ENCODE results near the gene MAP2. TPM values are rescaled to one million over a fixed set of nuclear protein-coding genes. Genes with fewer than 3 reads are reported as not detected.

Gene MAP2
- total RNA-seq, 1 donor from 2014 or later = not detected

DNA sequence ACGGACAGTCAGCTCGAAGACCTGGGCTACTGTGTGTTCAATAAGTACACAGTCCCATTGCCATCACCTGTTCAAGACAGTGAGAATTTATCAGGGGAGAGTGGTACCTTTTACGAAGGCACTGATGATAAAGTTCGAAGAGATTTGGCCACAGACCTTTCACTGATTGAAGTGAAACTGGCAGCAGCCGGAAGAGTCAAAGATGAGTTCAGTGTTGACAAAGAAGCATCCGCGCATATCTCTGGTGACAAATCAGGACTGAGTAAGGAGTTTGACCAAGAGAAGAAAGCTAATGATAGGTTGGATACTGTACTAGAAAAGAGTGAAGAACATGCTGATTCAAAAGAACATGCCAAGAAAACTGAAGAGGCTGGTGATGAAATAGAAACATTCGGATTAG, 270.9 kb downstream of the MAP2 start:
- Mint-ChIP-seq H3K9me3 (no peaks in the 10 kb centered on the region), H3K4me1 (no peaks in the 10 kb centered on the region), H3K27me3 (no peaks in the 10 kb centered on the region), H3K4me3 (no peak overlapping the region), H3K36me3 (ENCODE audit: low read depth) (no peaks in the 10 kb centered on the region), H3K27ac (no peak overlapping the region)
- DNase-seq = no peak
- intact Hi-C loops (cut with micrococcal nuclease) = no loop called here

DNA sequence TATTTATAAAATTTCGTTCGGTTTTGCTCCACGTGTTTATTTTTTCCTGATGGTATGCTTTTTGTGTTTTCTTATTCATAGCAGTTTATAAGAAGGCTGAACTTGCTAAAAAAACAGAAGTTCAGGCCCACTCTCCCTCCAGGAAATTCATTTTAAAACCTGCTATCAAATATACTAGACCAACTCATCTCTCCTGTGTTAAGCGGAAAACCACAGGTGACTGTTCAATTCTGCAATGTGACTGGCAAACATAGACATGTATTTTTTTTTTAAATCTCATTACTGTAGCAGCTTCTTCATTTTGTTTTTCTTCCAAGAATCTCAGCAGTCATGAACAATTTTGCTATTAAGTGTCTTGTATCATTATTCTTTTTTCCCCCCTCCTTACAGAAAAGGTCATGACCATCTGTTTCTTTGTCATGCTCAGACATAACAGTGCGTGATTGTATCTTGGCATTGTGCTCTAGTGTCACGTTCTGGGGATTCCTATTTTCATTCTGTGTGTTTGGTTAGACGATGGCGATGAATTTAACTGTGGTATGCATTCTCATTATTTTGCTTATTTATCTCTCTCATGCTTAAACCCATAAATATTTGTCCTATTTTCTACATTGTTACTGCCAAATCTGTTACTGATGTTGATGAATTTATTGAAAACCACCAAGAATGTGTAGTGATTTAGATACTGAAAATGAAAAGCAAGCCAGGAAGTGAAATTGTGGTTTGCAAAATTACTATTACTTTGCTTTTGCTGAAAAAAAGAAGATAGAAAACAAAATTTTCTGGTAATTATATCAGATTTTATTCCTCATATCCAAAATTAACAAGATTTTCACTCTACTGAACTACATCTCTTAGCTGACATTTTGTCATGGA, 273.2 kb downstream of the MAP2 start:
- intact Hi-C loops (cut with micrococcal nuclease) = no loop called here
- Mint-ChIP-seq H3K36me3 (ENCODE audit: low read depth) (no peaks in the 10 kb centered on the region), H3K27me3 (no peaks in the 10 kb centered on the region), H3K4me1 (no peaks in the 10 kb centered on the region), H3K4me3 (no peak overlapping the region), H3K9me3 (no peaks in the 10 kb centered on the region), H3K27ac (no peak overlapping the region)
- DNase-seq = no peak

DNA sequence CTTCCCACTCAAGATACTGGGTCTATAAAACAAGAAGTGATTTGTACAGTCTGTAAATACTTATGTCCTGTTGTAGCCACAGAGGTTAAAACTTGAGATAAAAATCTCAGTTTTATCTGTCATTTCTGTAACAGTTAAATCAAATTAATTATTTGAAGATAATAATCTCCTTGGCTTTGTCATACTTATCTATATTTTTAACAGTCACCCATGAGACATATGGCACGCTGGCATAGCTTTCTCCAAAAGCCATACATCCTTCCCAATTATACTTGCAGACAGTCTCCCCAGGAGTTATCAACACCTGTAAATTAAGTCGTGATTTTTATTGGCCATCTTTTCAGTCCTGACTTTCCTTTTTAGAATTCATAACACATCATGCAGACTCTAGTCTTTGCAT, 278.9 kb downstream of the MAP2 start:
- Mint-ChIP-seq H3K27me3 (no peaks in the 10 kb centered on the region), H3K27ac (no peak overlapping the region), H3K4me3 (no peak overlapping the region), H3K4me1 (no peaks in the 10 kb centered on the region), H3K36me3 (ENCODE audit: low read depth) (no peaks in the 10 kb centered on the region), H3K9me3 (no peaks in the 10 kb centered on the region)
- no peak for DNase-seq
- intact Hi-C loops (cut with micrococcal nuclease) = no loop called here

DNA sequence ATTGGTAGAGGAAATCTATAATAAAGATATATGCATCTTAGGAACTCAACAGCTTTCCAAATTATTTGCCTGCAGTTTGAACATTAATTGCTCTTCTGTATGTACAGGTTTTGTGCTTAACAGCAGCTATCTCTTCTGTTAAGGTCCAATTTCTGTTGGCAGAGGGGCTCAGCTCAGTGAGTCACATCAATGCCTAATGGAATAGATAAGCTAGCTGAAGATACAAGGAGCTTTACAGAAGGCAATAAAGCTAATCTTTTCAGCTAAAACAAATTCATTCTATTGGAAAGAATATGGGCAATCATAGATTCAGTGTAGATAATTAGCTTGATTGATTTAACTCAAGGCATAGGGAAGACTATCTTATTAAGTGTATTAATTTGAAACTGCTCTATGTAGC, 289.4 kb downstream of the MAP2 start:
- no peaks in the 10 kb centered on the region for H3K27me3 Mint-ChIP-seq
- H3K4me3 Mint-ChIP-seq = no peak overlapping the region
- intact Hi-C loops (cut with micrococcal nuclease) = no loop called here
- no peaks in the 10 kb centered on the region for H3K9me3 Mint-ChIP-seq
- H3K4me1 Mint-ChIP-seq = no peaks in the 10 kb centered on the region
- no peak overlapping the region for H3K27ac Mint-ChIP-seq
- DNase-seq = no peak
- no peaks in the 10 kb centered on the region for H3K36me3 Mint-ChIP-seq (ENCODE audit: low read depth)

DNA sequence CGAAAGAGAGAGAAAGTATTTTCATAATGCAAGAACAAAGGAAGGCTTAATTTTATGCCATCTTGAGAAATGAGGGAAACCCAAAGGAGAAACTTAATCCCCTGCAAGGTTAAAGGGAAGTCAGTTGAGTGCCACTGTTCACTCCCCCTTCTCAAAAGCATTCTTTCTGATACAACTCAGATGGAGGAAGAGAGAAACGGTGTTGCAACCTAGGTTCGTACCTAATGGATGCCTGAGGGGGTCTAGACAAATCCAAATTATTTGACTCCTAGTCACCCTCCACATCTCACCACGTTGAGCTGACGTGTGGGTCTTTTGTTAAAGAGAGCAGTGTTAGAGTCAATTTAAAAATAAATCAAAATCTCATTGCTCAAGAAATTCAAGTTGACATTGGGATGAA, 295.2 kb downstream of the MAP2 start:
- Mint-ChIP-seq H3K4me1 (no peaks in the 10 kb centered on the region), H3K4me3 (no peak overlapping the region), H3K27ac (no peak overlapping the region), H3K27me3 (no peaks in the 10 kb centered on the region), H3K36me3 (ENCODE audit: low read depth) (no peaks in the 10 kb centered on the region), H3K9me3 (no peaks in the 10 kb centered on the region)
- no peak for DNase-seq
- intact Hi-C loops (cut with micrococcal nuclease) = no loop called here

DNA sequence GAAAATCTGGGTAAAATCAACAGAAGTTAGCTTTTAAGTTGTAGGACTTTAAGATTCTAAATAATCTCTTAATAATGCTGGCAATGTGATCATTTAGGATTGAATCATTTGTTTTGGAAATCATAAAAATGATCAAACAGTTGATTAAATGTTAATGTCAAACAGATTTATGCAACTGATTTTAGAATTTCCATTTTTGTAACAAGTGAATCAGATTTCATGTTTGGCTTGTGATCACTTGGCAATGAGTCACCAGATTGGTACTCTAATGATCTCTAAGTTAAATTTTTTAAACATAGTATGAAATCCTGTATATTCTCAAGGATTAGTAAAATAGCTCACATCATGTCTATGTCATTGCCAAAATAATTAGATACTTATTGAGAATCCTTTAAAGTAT, 297.6 kb downstream of the MAP2 start:
- H3K36me3 Mint-ChIP-seq (ENCODE audit: low read depth) = no peaks in the 10 kb centered on the region
- no peaks in the 10 kb centered on the region for H3K4me1 Mint-ChIP-seq
- no peaks in the 10 kb centered on the region for H3K27me3 Mint-ChIP-seq
- DNase-seq = no peak
- H3K9me3 Mint-ChIP-seq = no peaks in the 10 kb centered on the region
- no peak overlapping the region for H3K4me3 Mint-ChIP-seq
- intact Hi-C loops (cut with micrococcal nuclease) = no loop called here
- H3K27ac Mint-ChIP-seq = no peak overlapping the region

DNA sequence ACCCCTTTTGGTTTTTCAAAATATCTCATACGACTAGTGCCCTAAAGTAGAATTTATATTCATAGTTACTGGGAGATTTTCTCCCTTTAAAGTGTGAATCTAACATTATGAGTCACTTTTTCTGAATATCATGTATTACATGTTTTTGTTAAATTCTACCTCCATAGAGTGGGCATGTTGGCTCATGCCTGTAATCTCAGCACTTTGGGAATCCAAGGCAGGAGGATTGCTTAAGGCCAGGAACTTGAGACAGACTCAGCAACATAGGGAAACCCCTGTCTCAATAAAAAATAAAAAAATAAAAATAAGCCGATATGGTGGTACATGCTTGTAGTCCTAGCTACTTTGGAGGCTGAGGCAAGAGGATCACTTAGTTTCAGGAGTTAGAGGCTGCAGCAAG, 302.5 kb downstream of the MAP2 start:
- Mint-ChIP-seq H3K36me3 (ENCODE audit: low read depth) (no peaks in the 10 kb centered on the region), H3K4me1 (no peaks in the 10 kb centered on the region), H3K27me3 (no peaks in the 10 kb centered on the region), H3K27ac (no peak overlapping the region), H3K4me3 (no peak overlapping the region), H3K9me3 (no peaks in the 10 kb centered on the region)
- DNase-seq = no peak
- intact Hi-C loops (cut with micrococcal nuclease) = no loop called here

DNA sequence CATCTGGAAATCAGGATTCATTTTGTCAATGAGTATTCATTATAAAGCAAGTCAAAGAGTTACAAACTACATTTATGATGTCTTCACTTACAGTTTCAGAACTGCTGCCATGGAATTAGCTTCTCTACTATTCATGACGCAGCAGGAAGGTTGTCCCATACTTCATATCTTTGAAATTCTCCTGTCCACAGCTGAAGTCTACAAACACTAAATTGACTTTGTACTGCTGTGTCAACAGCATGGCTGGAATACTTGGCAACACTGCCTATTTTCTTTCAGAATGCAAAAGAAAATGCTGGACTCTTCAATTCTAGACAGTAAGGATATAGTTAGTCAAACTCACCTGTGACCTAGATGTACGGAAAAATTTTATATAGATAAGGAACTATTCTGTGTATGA, 303.2 kb downstream of the MAP2 start:
- no peak for DNase-seq
- no peak overlapping the region for H3K27ac Mint-ChIP-seq
- intact Hi-C loops (cut with micrococcal nuclease) = no loop called here
- H3K9me3 Mint-ChIP-seq = no peaks in the 10 kb centered on the region
- no peak overlapping the region for H3K4me3 Mint-ChIP-seq
- no peaks in the 10 kb centered on the region for H3K27me3 Mint-ChIP-seq
- H3K36me3 Mint-ChIP-seq (ENCODE audit: low read depth) = no peaks in the 10 kb centered on the region
- no peaks in the 10 kb centered on the region for H3K4me1 Mint-ChIP-seq

DNA sequence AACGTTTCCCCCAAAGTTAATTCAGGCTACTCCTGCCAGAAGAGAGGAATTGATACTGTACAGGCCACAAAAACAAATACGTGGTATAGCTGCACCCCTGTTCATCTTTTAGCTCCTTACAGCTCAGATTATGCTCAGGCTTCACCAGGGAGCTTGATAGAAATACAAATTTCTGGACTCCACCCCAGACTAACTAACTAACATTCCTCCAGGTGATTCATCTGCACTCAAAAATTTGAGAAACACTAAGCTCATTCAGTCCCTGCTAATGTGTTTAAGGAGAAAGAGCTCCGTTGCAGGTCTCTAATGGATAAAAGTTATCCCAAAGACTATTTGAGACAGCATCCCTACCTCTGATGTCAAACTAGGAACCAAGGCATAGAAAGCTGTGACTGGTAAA, 311.0 kb downstream of the MAP2 start:
- no peak overlapping the region for H3K4me3 Mint-ChIP-seq
- H3K27me3 Mint-ChIP-seq = no peaks in the 10 kb centered on the region
- no peaks in the 10 kb centered on the region for H3K9me3 Mint-ChIP-seq
- intact Hi-C loops (cut with micrococcal nuclease) = no loop called here
- no peak overlapping the region for H3K27ac Mint-ChIP-seq
- H3K4me1 Mint-ChIP-seq = no peaks in the 10 kb centered on the region
- DNase-seq = no peak
- H3K36me3 Mint-ChIP-seq (ENCODE audit: low read depth) = no peaks in the 10 kb centered on the region

DNA sequence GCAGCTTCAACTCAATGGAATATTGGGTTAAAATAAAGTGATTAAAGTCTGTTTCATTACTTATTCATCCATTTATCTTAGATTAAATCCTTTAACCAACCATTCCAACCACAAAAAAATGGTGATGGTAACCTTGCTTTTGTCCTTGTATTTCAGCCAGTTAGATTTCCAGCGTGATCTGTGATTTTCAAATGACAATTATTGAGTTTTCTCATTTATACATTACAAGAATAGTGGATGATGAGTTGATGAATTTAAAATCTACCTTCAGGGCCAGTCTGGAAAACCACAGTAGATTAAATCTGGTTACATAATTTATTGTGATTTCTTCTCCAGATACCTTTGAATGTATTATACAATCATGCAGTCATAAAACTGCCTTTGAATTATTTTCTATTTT, 318.1 kb downstream of the MAP2 start:
- H3K27me3 Mint-ChIP-seq = no peaks in the 10 kb centered on the region
- H3K4me3 Mint-ChIP-seq = no peak overlapping the region
- no peak for DNase-seq
- intact Hi-C loops (cut with micrococcal nuclease) = no loop called here
- no peak overlapping the region for H3K27ac Mint-ChIP-seq
- H3K4me1 Mint-ChIP-seq = no peaks in the 10 kb centered on the region
- H3K36me3 Mint-ChIP-seq (ENCODE audit: low read depth) = no peaks in the 10 kb centered on the region
- no peaks in the 10 kb centered on the region for H3K9me3 Mint-ChIP-seq

DNA sequence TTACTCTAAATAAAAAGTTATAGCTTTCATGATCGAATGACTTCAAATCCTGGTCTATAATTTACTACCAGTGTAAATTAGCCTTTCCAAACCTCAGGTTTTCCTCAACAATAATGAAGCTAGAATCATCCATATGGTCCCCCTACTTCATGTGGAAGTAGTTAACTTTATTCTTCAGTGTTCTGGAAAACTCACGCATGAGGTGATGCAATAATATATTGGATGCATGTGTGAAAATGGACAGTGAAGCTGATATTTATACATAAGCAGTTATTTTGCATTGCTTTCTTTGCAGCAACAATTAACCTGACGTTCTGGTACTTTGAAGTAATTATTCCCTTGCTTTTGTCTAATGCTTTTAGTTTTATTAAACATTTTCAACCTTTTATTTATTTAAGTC, 329.2 kb downstream of the MAP2 start:
- H3K27me3 Mint-ChIP-seq = no peaks in the 10 kb centered on the region
- no peak overlapping the region for H3K4me3 Mint-ChIP-seq
- no peaks in the 10 kb centered on the region for H3K4me1 Mint-ChIP-seq
- no peak for DNase-seq
- H3K27ac Mint-ChIP-seq = no peak overlapping the region
- H3K36me3 Mint-ChIP-seq (ENCODE audit: low read depth) = no peaks in the 10 kb centered on the region
- no peaks in the 10 kb centered on the region for H3K9me3 Mint-ChIP-seq
- intact Hi-C loops (cut with micrococcal nuclease) = no loop called here

DNA sequence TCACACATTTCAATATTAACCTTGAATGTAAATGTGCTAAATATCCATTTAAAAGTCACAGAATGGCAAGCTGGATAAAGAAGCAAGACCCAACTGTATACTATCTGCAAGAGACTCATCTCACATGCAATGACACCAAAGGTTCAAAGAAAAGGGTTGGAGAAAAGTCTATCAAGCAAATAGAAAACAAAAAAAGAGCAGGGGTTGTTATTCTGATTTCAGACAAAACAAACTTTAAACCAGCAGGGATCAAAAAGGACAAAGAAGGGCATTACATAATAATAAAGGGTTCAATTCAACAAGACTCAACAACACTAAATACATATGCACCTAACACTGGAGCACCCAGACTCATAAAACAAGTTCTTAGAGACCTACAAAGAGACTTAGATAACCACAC, 333.3 kb downstream of the MAP2 start:
- no peak for DNase-seq
- intact Hi-C loops (cut with micrococcal nuclease) = no loop called here
- Mint-ChIP-seq H3K4me3 (no peak overlapping the region), H3K9me3 (no peaks in the 10 kb centered on the region), H3K27ac (no peak overlapping the region), H3K27me3 (no peaks in the 10 kb centered on the region), H3K4me1 (no peaks in the 10 kb centered on the region), H3K36me3 (ENCODE audit: low read depth) (no peaks in the 10 kb centered on the region)

DNA sequence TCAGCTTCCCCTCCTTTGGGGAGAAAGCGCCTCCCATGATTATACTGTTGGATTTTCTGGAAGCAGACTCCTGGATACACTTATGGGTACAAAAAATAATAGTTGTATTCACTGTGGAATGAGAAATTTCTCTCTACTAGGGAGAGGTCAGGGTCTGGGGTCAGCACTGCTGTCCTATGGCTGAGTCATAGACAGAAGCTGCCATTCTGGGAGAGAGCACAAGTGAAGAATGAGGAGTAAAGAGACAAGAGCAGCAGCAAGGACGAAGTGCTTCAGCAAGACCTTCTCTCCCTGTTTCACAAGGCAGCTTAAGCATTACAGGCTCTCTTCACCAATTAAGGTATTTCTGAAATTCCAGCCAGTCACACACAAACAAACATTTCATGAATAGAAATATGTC, 337.7 kb downstream of the MAP2 start:
- H3K27ac Mint-ChIP-seq = no peak overlapping the region
- no peak for DNase-seq
- no peaks in the 10 kb centered on the region for H3K27me3 Mint-ChIP-seq
- intact Hi-C loops (cut with micrococcal nuclease) = no loop called here
- H3K36me3 Mint-ChIP-seq (ENCODE audit: low read depth) = no peaks in the 10 kb centered on the region
- H3K4me3 Mint-ChIP-seq = no peak overlapping the region
- no peaks in the 10 kb centered on the region for H3K4me1 Mint-ChIP-seq
- H3K9me3 Mint-ChIP-seq = no peaks in the 10 kb centered on the region

DNA sequence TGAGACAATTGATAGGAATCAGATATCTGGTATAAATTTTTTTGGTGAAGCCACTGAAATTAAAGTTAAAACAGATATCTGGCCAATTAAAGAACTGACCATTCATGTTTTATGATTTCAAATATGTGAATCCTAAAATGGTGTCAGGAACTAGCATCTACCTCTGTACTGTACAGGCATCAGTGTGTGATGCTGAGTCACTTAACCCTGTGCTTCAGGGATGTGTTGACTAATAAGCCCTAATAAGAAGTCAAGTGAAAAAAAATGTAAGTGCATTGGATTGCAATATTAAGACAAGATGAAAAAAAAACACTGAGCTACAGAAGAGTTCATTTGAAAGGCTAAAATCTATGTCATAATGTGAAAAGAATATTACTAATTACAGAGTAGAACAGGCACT, 338.7 kb downstream of the MAP2 start:
- DNase-seq = no peak
- no peaks in the 10 kb centered on the region for H3K36me3 Mint-ChIP-seq (ENCODE audit: low read depth)
- no peaks in the 10 kb centered on the region for H3K9me3 Mint-ChIP-seq
- H3K27ac Mint-ChIP-seq = no peak overlapping the region
- H3K4me1 Mint-ChIP-seq = no peaks in the 10 kb centered on the region
- intact Hi-C loops (cut with micrococcal nuclease) = no loop called here
- H3K4me3 Mint-ChIP-seq = no peak overlapping the region
- no peaks in the 10 kb centered on the region for H3K27me3 Mint-ChIP-seq

DNA sequence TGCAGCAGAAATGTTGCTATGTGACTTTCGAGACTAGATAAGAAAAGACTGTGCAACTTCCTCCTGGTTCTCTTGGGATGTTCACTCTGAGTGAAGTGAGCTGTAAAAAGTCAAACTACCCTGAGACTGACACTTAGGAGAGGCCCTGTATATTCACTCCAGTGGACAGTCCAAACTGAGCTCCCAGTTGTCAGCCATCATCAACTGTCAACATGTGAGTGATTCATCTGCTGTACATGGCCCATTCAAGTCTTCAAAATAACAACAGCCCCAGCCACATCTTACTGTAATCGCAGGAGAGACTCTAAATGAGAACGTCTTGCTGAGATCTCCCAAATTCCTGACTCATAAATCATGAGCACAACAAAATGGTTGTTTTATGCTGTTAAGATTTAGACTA, 339.3 kb downstream of the MAP2 start:
- intact Hi-C loops (cut with micrococcal nuclease) = no loop called here
- H3K27ac Mint-ChIP-seq = no peak overlapping the region
- H3K4me1 Mint-ChIP-seq = no peaks in the 10 kb centered on the region
- no peaks in the 10 kb centered on the region for H3K36me3 Mint-ChIP-seq (ENCODE audit: low read depth)
- no peaks in the 10 kb centered on the region for H3K9me3 Mint-ChIP-seq
- no peaks in the 10 kb centered on the region for H3K27me3 Mint-ChIP-seq
- H3K4me3 Mint-ChIP-seq = no peak overlapping the region
- DNase-seq = no peak
